Endothelial cell of hepatic sinusoid (primary cell): ENCODE measurements around the gene MRTFA.

Experiments used
- in situ Hi-C: cut with HindIII; loops from 2 replicates; pipeline ENCODE4 v1.10.0; 2017; ENCODE audit warnings: low sequenced_read_pairs

MRTFA gene

GRCh38 chr22:40436505-40437431, 199.8 kb downstream of the MRTFA start:
- in situ Hi-C loops = loop anchor here (25.0 kb wide), 1 partner anchor 201 kb away; the partner anchor contains the start of gene MRTFA

- in situ Hi-C loops = loop anchor here (25.0 kb wide), 1 partner anchor 203 kb away; the partner anchor contains the start of gene MRTFA
Measured at GRCh38 chr22:40434745-40435144, 201.8 kb downstream of the MRTFA start.

GRCh38 chr22:40434106-40434505, 202.4 kb downstream of the MRTFA start:
- in situ Hi-C loops = loop anchor here (25.0 kb wide), 1 partner anchor 203 kb away; the partner anchor contains the start of gene MRTFA

- in situ Hi-C loops = loop anchor here (25.0 kb wide), 1 partner anchor 204 kb away; the partner anchor contains the start of gene MRTFA
Measured at GRCh38 chr22:40433416-40434090, 203.0 kb downstream of the MRTFA start.

GRCh38 chr22:40432625-40433024, 203.9 kb downstream of the MRTFA start:
- in situ Hi-C loops = loop anchor here (25.0 kb wide), 1 partner anchor 205 kb away; the partner anchor contains the start of gene MRTFA

- in situ Hi-C loops = loop anchor here (25.0 kb wide), 1 partner anchor 205 kb away; the partner anchor contains the start of gene MRTFA
Measured at GRCh38 chr22:40432157-40432556, 204.4 kb downstream of the MRTFA start.

GRCh38 chr22:40430991-40431390, 205.5 kb downstream of the MRTFA start:
- in situ Hi-C loops = loop anchor here (25.0 kb wide), 1 partner anchor 206 kb away; the partner anchor contains the start of gene MRTFA

- in situ Hi-C loops = loop anchor here (25.0 kb wide), 1 partner anchor 208 kb away; the partner anchor contains the start of gene MRTFA
Measured at GRCh38 chr22:40429481-40429880, 207.0 kb downstream of the MRTFA start.

- in situ Hi-C loops = loop anchor here (25.0 kb wide), 1 partner anchor 209 kb away; the partner anchor contains the start of gene MRTFA
Measured at GRCh38 chr22:40428796-40429195, 207.7 kb downstream of the MRTFA start.

- in situ Hi-C loops = loop anchor here (25.0 kb wide), 1 partner anchor 211 kb away; the partner anchor contains the start of gene MRTFA
Measured at GRCh38 chr22:40426594-40427333, 209.8 kb downstream of the MRTFA start.

- in situ Hi-C loops = loop anchor here (25.0 kb wide), 1 partner anchor 212 kb away; the partner anchor contains the start of gene MRTFA
Measured at GRCh38 chr22:40425082-40425481, 211.4 kb downstream of the MRTFA start.

- in situ Hi-C loops = no loop called here
Measured at GRCh38 chr22:40423882-40424640, 212.5 kb downstream of the MRTFA start.

- in situ Hi-C loops = no loop called here
Measured at GRCh38 chr22:40423310-40423688, 213.2 kb downstream of the MRTFA start.

- in situ Hi-C loops = no loop called here
Measured at GRCh38 chr22:40422558-40423309, 213.8 kb downstream of the MRTFA start.

GRCh38 chr22:40421941-40422340, 214.6 kb downstream of the MRTFA start:
- in situ Hi-C loops = no loop called here

- in situ Hi-C loops = no loop called here
Measured at GRCh38 chr22:40421082-40421350, 215.5 kb downstream of the MRTFA start.

- in situ Hi-C loops = no loop called here
Measured at GRCh38 chr22:40420341-40421081, 216.0 kb downstream of the MRTFA start.

GRCh38 chr22:40419718-40420117, 216.8 kb downstream of the MRTFA start:
- in situ Hi-C loops = no loop called here
